ENCODE results near the gene ZNF587B.
"Not testable (repeated sequence)": the region's sequence is repeated elsewhere in the genome, so short reads cannot be mapped to it uniquely, and the experiment has no call there.

Gene ZNF587B

GRCh38 chr19:57803594-57804325, 26.3 kb upstream of the ZNF587B start (continued):
- TF ChIP-seq PATZ1 (CRISPR knock-in tag; IDR thresholded peaks at IDR 0.05; ENCODE audit: borderline replicate concordance) (no peak), ZNF70 (CRISPR knock-in tag; IDR thresholded peaks at IDR 0.05) (no peak), ZFP30 (CRISPR knock-in tag; IDR thresholded peaks at IDR 0.05) (no peak)

GRCh38 chr19:57807541-57807940, 22.6 kb upstream of the ZNF587B start:
- no peak for ATAC-seq

GRCh38 chr19:57810410-57811295, 19.4 kb upstream of the ZNF587B start:
- ATAC-seq, result not testable (repeated sequence)

More at GRCh38 chr19:57807541-57807940, 22.6 kb upstream of the ZNF587B start:
- TF ChIP-seq ZNF565 (CRISPR knock-in tag; conservative IDR thresholded peaks at IDR 0.05; ENCODE audit: low read depth), result no peak
- TF ChIP-seq ARNTL (CRISPR knock-in tag; IDR thresholded peaks at IDR 0.05; ENCODE audit: borderline replicate concordance, low read depth), result no peak
- no peak for TF ChIP-seq POU6F1 (CRISPR knock-in tag; IDR thresholded peaks at IDR 0.05; ENCODE audit: borderline replicate concordance, low read depth)
- TF ChIP-seq ZFP3 (CRISPR knock-in tag; IDR thresholded peaks at IDR 0.05), result no peak
- no peak for TF ChIP-seq OSR1 (CRISPR knock-in tag; IDR thresholded peaks at IDR 0.05)
- no peak for TF ChIP-seq CSDC2 (CRISPR knock-in tag; IDR thresholded peaks at IDR 0.05)
- no peak for TF ChIP-seq TCF4 (CRISPR knock-in tag; IDR thresholded peaks at IDR 0.05; ENCODE audit: borderline replicate concordance)
- TF ChIP-seq RARB (CRISPR knock-in tag; IDR thresholded peaks at IDR 0.05), result no peak
- no peak for TF ChIP-seq ESRRG (CRISPR knock-in tag; IDR thresholded peaks at IDR 0.05)
- no peak for TF ChIP-seq ZFP30 (CRISPR knock-in tag; IDR thresholded peaks at IDR 0.05)
- TF ChIP-seq ISL1 (CRISPR knock-in tag; IDR thresholded peaks at IDR 0.05), result no peak
- no peak for TF ChIP-seq ZNF8 (CRISPR knock-in tag; IDR thresholded peaks at IDR 0.05)
- TF ChIP-seq PPARA (CRISPR knock-in tag; IDR thresholded peaks at IDR 0.05; ENCODE audit: borderline replicate concordance), result no peak
- TF ChIP-seq CSRNP3 (CRISPR knock-in tag; IDR thresholded peaks at IDR 0.05), result no peak

GRCh38 chr19:57812226-57812625, 17.9 kb upstream of the ZNF587B start:
- ATAC-seq, result no peak
- no peak for TF ChIP-seq ZNF565 (CRISPR knock-in tag; conservative IDR thresholded peaks at IDR 0.05; ENCODE audit: low read depth)
- no peak for TF ChIP-seq ZNF8 (CRISPR knock-in tag; IDR thresholded peaks at IDR 0.05)
- no peak for TF ChIP-seq ISL1 (CRISPR knock-in tag; IDR thresholded peaks at IDR 0.05)
- TF ChIP-seq CSRNP3 (CRISPR knock-in tag; IDR thresholded peaks at IDR 0.05), result no peak
- no peak for TF ChIP-seq CSDC2 (CRISPR knock-in tag; IDR thresholded peaks at IDR 0.05)
- TF ChIP-seq ZFP30 (CRISPR knock-in tag; IDR thresholded peaks at IDR 0.05), result no peak
- TF ChIP-seq BACH2 (CRISPR knock-in tag; IDR thresholded peaks at IDR 0.05; ENCODE audit: borderline replicate concordance), result no peak
- TF ChIP-seq OSR1 (CRISPR knock-in tag; IDR thresholded peaks at IDR 0.05), result no peak
- TF ChIP-seq ZNF70 (CRISPR knock-in tag; IDR thresholded peaks at IDR 0.05), result no peak
- TF ChIP-seq TOX (CRISPR knock-in tag; IDR thresholded peaks at IDR 0.05; ENCODE audit: borderline replicate concordance), result no peak
- no peak for TF ChIP-seq SNAI2 (CRISPR knock-in tag; IDR thresholded peaks at IDR 0.05)
- TF ChIP-seq ARNTL (CRISPR knock-in tag; IDR thresholded peaks at IDR 0.05; ENCODE audit: borderline replicate concordance, low read depth), result no peak
- no peak for TF ChIP-seq ZFP3 (CRISPR knock-in tag; IDR thresholded peaks at IDR 0.05)
- no peak for TF ChIP-seq RARB (CRISPR knock-in tag; IDR thresholded peaks at IDR 0.05)
- no peak for TF ChIP-seq TCF4 (CRISPR knock-in tag; IDR thresholded peaks at IDR 0.05; ENCODE audit: borderline replicate concordance)
- TF ChIP-seq ESRRG (CRISPR knock-in tag; IDR thresholded peaks at IDR 0.05), result no peak
- TF ChIP-seq PPARA (CRISPR knock-in tag; IDR thresholded peaks at IDR 0.05; ENCODE audit: borderline replicate concordance), result no peak
- no peak for TF ChIP-seq POU6F1 (CRISPR knock-in tag; IDR thresholded peaks at IDR 0.05; ENCODE audit: borderline replicate concordance, low read depth)
- TF ChIP-seq TSHZ2 (CRISPR knock-in tag; IDR thresholded peaks at IDR 0.05), result no peak

All from SK-N-SH treated with all-trans-retinoic acid at 6 μM for 48 hours (cell line).